Sigmoid colon (tissue), 7 donors: ENCODE data around the gene CACNB2. TPM values are rescaled to one million over a fixed set of nuclear protein-coding genes. Genes with fewer than 3 reads are reported as not detected.

Experiments used
- DNase-seq: peaks from one replicate; pipeline ENCODE4 v3.0.0-alpha.2; 2019
- H3K27ac ChIP-seq, 4 donors: fragments of 200-600 bp; sonication (generic); one replicate each; pipeline ENCODE4 v1.5.1; 2016 to 2019; ENCODE audit warnings: mild to moderate bottlenecking in 1 of 4
- H3K27me3 ChIP-seq, 3 donors: fragments of 200-600 bp; sonication (generic); one replicate each; pipeline ENCODE4 v1.5.1; 2019; ENCODE audit warnings: mild to moderate bottlenecking in 1 of 3
- H3K36me3 ChIP-seq, 4 donors: fragments of 200-600 bp; sonication (generic); one replicate each; pipeline ENCODE4 v1.5.1; 2016 to 2019
- H3K4me1 ChIP-seq, 4 donors: fragments of 200-600 bp; sonication (generic); one replicate each; pipeline ENCODE4 v1.5.1; 2017 to 2019
- H3K4me3 ChIP-seq, 4 donors: fragments of 200-600 bp; sonication (generic); one replicate each; pipeline ENCODE4 v1.5.1; 2017 to 2019; ENCODE audit warnings: mild to moderate bottlenecking in 2 of 4, moderate library complexity in 1 of 4
- H3K9me3 ChIP-seq, 4 donors: fragments of 200-600 bp in 3 of 4; sonication (generic) in 3 of 4; one replicate each; pipeline versions ENCODE4 v1.5.1 to v1.6.1; 2013 to 2019
- CTCF ChIP-seq, 4 experiments: fragments of 450-650 bp in 3 of 4; fragments of 200-600 bp in 1 of 4; IDR thresholded peaks; one replicate each; pipeline ENCODE4 v1.5.1; 2016 to 2019; ENCODE audit warnings: antibody characterized with exemption in 4 of 4, mild to moderate bottlenecking in 3 of 4, moderate library complexity in 2 of 4
- EP300 ChIP-seq, 4 donors: sonication (generic); formaldehyde crosslinking; IDR thresholded peaks; one replicate each; pipeline ENCODE4 v1.6.1; 2017; ENCODE audit warnings: antibody characterized with exemption in 4 of 4
- POLR2A ChIP-seq, 2 donors: fragments of 450-650 bp; IDR thresholded peaks; one replicate each; pipeline ENCODE4 v1.6.1; 2016; ENCODE audit warnings: antibody characterized with exemption in 2 of 2, mild to moderate bottlenecking in 2 of 2, moderate library complexity in 2 of 2
- POLR2AphosphoS5 ChIP-seq, 4 donors: sonication (generic); formaldehyde crosslinking; IDR thresholded peaks; one replicate each; pipeline ENCODE4 v1.6.1; 2017; ENCODE audit warnings: antibody characterized with exemption in 4 of 4
- WGBS, 2 donors: extraction: QIAGEN DNeasy Blood & Tissue Kit; methylation state at CpG; one replicate each; pipeline ENCODE4 v1.1.7; 2013; 5-methylcytosine and 5-hydroxymethylcytosine counted together
- intact Hi-C: fragments of 100-400 bp; cut with DNase I; formaldehyde crosslinking; loops from one replicate; pipeline ENCODE4 v1.15.1; 2023
- polyA plus RNA-seq, 3 donors: library from polyadenylated mRNA; stranded (reverse); fragments of 200-250 nt; gene quantifications; one replicate each; pipeline ENCODE4 v1.2.3, GENCODE V29; 2013
- total RNA-seq, 4 donors: library from RNA; depleted of rRNA; stranded (reverse); fragments of >200 nt; gene quantifications; one replicate each; pipeline ENCODE4 v1.1.0, GENCODE V29; 2016
- donor health status: healthy with polysubstance abuse.
- donor health status: Bipolar disorder and iron deficiency.
- donor health status: healthy.

The CACNB2 gene
- total and polyA plus RNA-seq, 7 donors, result 1.2 to 85.3 (median 36.0) TPM

- H3K27ac ChIP-seq, result no peak overlapping the region
- no peak for TF ChIP-seq POLR2A (IDR thresholded peaks at IDR 0.05)
- TF ChIP-seq POLR2AphosphoS5 (IDR thresholded peaks at IDR 0.05), result no peak
- no peak for TF ChIP-seq CTCF (IDR thresholded peaks at IDR 0.05)
- TF ChIP-seq EP300 (IDR thresholded peaks at IDR 0.05), result no peak
- H3K4me1 ChIP-seq, result no peaks in the 10 kb centered on the region
- no peak overlapping the region for H3K4me3 ChIP-seq
- no peaks in the 10 kb centered on the region for H3K27me3 ChIP-seq
- no peaks in the 10 kb centered on the region for H3K9me3 ChIP-seq
- intact Hi-C loops, result no loop called here
- H3K36me3 ChIP-seq, result no peaks in the 10 kb centered on the region
- 96 to 99% methylated on average over 3 of the region's 3 CpGs for WGBS, 2 donors
- DNase-seq, result no peak
These were observed 212.0 kb downstream of the CACNB2 start for GRCh38 chr10:18352175-18352574.

GRCh38 chr10:18359812-18360211, 219.6 kb downstream of the CACNB2 start:
- no peaks in the 10 kb centered on the region for H3K9me3 ChIP-seq

GRCh38 chr10:18362892-18363291, 222.7 kb downstream of the CACNB2 start:
- H3K4me1 ChIP-seq, result peaks cover 0 to 2% (median under 1%) of the 10 kb centered on the region in 4 donors

More at GRCh38 chr10:18359812-18360211, 219.6 kb downstream of the CACNB2 start:
- Histone ChIP-seq H3K4me1 (no peaks in the 10 kb centered on the region), H3K27me3 (no peaks in the 10 kb centered on the region), H3K4me3 (no peak overlapping the region), H3K27ac (no peak overlapping the region), H3K36me3 (no peaks in the 10 kb centered on the region)
- WGBS, 2 donors, result 19 to 74% methylated on average over 5 of the region's 5 CpGs
- TF ChIP-seq POLR2AphosphoS5 (IDR thresholded peaks at IDR 0.05) (no peak), POLR2A (IDR thresholded peaks at IDR 0.05) (no peak), EP300 (IDR thresholded peaks at IDR 0.05) (no peak), CTCF (IDR thresholded peaks at IDR 0.05) (no peak)
- intact Hi-C loops, result no loop called here
- no peak for DNase-seq

GRCh38 chr10:18364987-18365775, 225.0 kb downstream of the CACNB2 start:
- Histone ChIP-seq H3K36me3 (no peaks in the 10 kb centered on the region), H3K4me3 (no peak overlapping the region), H3K27ac (peak overlapping the region in 1 of 4 donors; percentile 4), H3K9me3 (no peaks in the 10 kb centered on the region), H3K4me1 (peaks cover 0 to 25% (median 3%) of the 10 kb centered on the region in 4 donors), H3K27me3 (no peaks in the 10 kb centered on the region)
- no peak for TF ChIP-seq POLR2A (IDR thresholded peaks at IDR 0.05)
- DNase-seq, result no peak
- 66 to 68% methylated on average over 4 of the region's 4 CpGs for WGBS, 2 donors
- intact Hi-C loops, result no loop called here

More at GRCh38 chr10:18362892-18363291, 222.7 kb downstream of the CACNB2 start:
- TF ChIP-seq POLR2AphosphoS5 (IDR thresholded peaks at IDR 0.05) (no peak), EP300 (IDR thresholded peaks at IDR 0.05) (no peak)
- no peak for DNase-seq
- no peaks in the 10 kb centered on the region for H3K36me3 ChIP-seq
- H3K4me3 ChIP-seq, result no peak overlapping the region
- intact Hi-C loops, result no loop called here
- no peaks in the 10 kb centered on the region for H3K9me3 ChIP-seq
- no peaks in the 10 kb centered on the region for H3K27me3 ChIP-seq
- no peak overlapping the region for H3K27ac ChIP-seq
- 87 to 95% methylated on average over 1 of the region's 1 CpG for WGBS, 2 donors

- no peak for TF ChIP-seq EP300 (IDR thresholded peaks at IDR 0.05)
- TF ChIP-seq CTCF (IDR thresholded peaks at IDR 0.05), result no peak
- TF ChIP-seq POLR2AphosphoS5 (IDR thresholded peaks at IDR 0.05), result no peak
- TF ChIP-seq POLR2A (IDR thresholded peaks at IDR 0.05), result no peak
- H3K4me3 ChIP-seq, result no peak overlapping the region
- H3K27me3 ChIP-seq, result no peaks in the 10 kb centered on the region
- peaks cover 0 to 26% (median 3%) of the 10 kb centered on the region in 4 donors for H3K4me1 ChIP-seq
- intact Hi-C loops, result no loop called here
- 79 to 83% methylated on average over 5 of the region's 5 CpGs for WGBS, 2 donors
- DNase-seq, result no peak
- H3K36me3 ChIP-seq, result no peaks in the 10 kb centered on the region
- H3K9me3 ChIP-seq, result no peaks in the 10 kb centered on the region
- peak overlapping the region in 2 of 4 donors; percentile 3 to 50 for H3K27ac ChIP-seq
These were observed 227.6 kb downstream of the CACNB2 start for GRCh38 chr10:18367840-18368239.
